UCSD-AML1 (cell line): Measurements from ENCODE around the gene GARIN1A.
"Not testable (repeated sequence)": the region's sequence is repeated elsewhere in the genome, so short reads cannot be mapped to it uniquely, and the experiment has no call there.

ENCODE experiments used
- DNase-seq: peaks from one replicate; lab custom pipeline; 2025; ENCODE audit not compliant: unreplicated experiment; lab: John Stamatoyannopoulos, UW

Gene GARIN1A

GRCh38 chr7:128683270-128683669, 11.2 kb downstream of the GARIN1A start:
- not testable (repeated sequence) for DNase-seq

- not testable (repeated sequence) for DNase-seq
Measured at GRCh38 chr7:128683738-128684137, 11.6 kb downstream of the GARIN1A start.

- no peak for DNase-seq
Measured at GRCh38 chr7:128687131-128687530, 15.0 kb downstream of the GARIN1A start.

GRCh38 chr7:128688492-128688891, 16.4 kb downstream of the GARIN1A start:
- no peak for DNase-seq

- not testable (repeated sequence) for DNase-seq
Measured at GRCh38 chr7:128689161-128689935, 17.3 kb downstream of the GARIN1A start.

- DNase-seq: no peak
Measured at GRCh38 chr7:128691227-128691626, 19.1 kb downstream of the GARIN1A start.

- no peak for DNase-seq
Measured at GRCh38 chr7:128692623-128693270, 20.7 kb downstream of the GARIN1A start.

GRCh38 chr7:128693373-128694015, 21.4 kb downstream of the GARIN1A start:
- DNase-seq: no peak

GRCh38 chr7:128694738-128695137, 22.6 kb downstream of the GARIN1A start:
- DNase-seq: no peak

GRCh38 chr7:128697302-128697905, 25.3 kb downstream of the GARIN1A start:
- no peak for DNase-seq

- no peak for DNase-seq
Measured at GRCh38 chr7:128699196-128699712, 27.2 kb downstream of the GARIN1A start.

GRCh38 chr7:128699895-128700294, 27.8 kb downstream of the GARIN1A start:
- DNase-seq: no peak

- DNase-seq: no peak
Measured at GRCh38 chr7:128701062-128701785, 29.1 kb downstream of the GARIN1A start.

GRCh38 chr7:128703609-128704241, 31.6 kb downstream of the GARIN1A start:
- DNase-seq: no peak

- no peak for DNase-seq
Measured at GRCh38 chr7:128705891-128706333, 33.8 kb downstream of the GARIN1A start.

- DNase-seq: no peak
Measured at GRCh38 chr7:128707752-128708151, 35.7 kb downstream of the GARIN1A start.

- DNase-seq: no peak
Measured at GRCh38 chr7:128708235-128708634, 36.1 kb downstream of the GARIN1A start.

- no peak for DNase-seq
Measured at GRCh38 chr7:128708824-128709223, 36.7 kb downstream of the GARIN1A start.

- no peak for DNase-seq
Measured at GRCh38 chr7:128710481-128710880, 38.4 kb downstream of the GARIN1A start.

GRCh38 chr7:128713794-128714193, 41.7 kb downstream of the GARIN1A start:
- no peak for DNase-seq
